Neural cell (in vitro differentiated cells): ENCODE data around the gene EZR. TPM values are rescaled to one million over a fixed set of nuclear protein-coding genes. Genes with fewer than 3 reads are reported as not detected.

Experiments used
- H2AFZ ChIP-seq: fragments of 200-600, 300-800 bp; sonication (generic), shearing (Covaris generic); 2 replicates; pipeline ENCODE4 v1.6.0; 2014; ENCODE audit warnings: low read depth, mild to moderate bottlenecking, antibody characterized with exemption, low read length, moderate library complexity
- H3F3A ChIP-seq: fragments of 200-600 bp; shearing (Covaris generic); 2 replicates; pipeline ENCODE4 v1.6.1; 2016; ENCODE audit warnings: mild to moderate bottlenecking, moderate library complexity, mixed read lengths, antibody characterized with exemption, low read length; ENCODE audit not compliant: insufficient read depth, poor library complexity, severe bottlenecking
- H3K27ac ChIP-seq: fragments of 200-600, 300-800 bp; sonication (generic), shearing (Covaris generic); 2 replicates; pipeline ENCODE4 v1.5.1; 2014; ENCODE audit warnings: mild to moderate bottlenecking, low read length, moderate library complexity
- H3K27me3 ChIP-seq: fragments of 300-800, 200-600 bp; sonication (generic), shearing (Covaris generic); 2 replicates; pipeline ENCODE4 v1.6.0; 2014; ENCODE audit warnings: mild to moderate bottlenecking, low read depth, low read length, moderate library complexity; ENCODE audit not compliant: insufficient read depth
- H3K36me3 ChIP-seq: fragments of 300-800, 200-600 bp; sonication (generic), shearing (Covaris generic); 2 replicates; pipeline ENCODE4 v1.5.1; 2014; ENCODE audit warnings: mild to moderate bottlenecking, antibody characterized with exemption, low read length, moderate library complexity; ENCODE audit not compliant: insufficient read depth
- H3K4me2 ChIP-seq: fragments of 300-800, 200-600 bp; sonication (generic), shearing (Covaris generic); 2 replicates; pipeline ENCODE4 v1.6.0; 2014; ENCODE audit warnings: mild to moderate bottlenecking, low read length
- H3K4me3 ChIP-seq: fragments of 300-800, 200-600 bp; sonication (generic), shearing (Covaris generic); 2 replicates; pipeline ENCODE4 v1.5.1; 2014; ENCODE audit warnings: mild to moderate bottlenecking, low read length, moderate library complexity
- H3K79me2 ChIP-seq: fragments of 200-600 bp; shearing (Covaris generic); replicated peaks from 2 replicates; pipeline ENCODE4 v1.6.0; 2014; ENCODE audit warnings: mild to moderate bottlenecking, low read length, moderate library complexity; ENCODE audit not compliant: insufficient read depth
- H3K9ac ChIP-seq: fragments of 300-800, 200-600 bp; sonication (generic), shearing (Covaris generic); 2 replicates; pipeline ENCODE4 v1.6.1; 2016; ENCODE audit warnings: mild to moderate bottlenecking, low read length, mixed read lengths
- H3K9me2 ChIP-seq: fragments of 200-600 bp; shearing (Covaris generic); 2 replicates; pipeline ENCODE4 v1.6.1; 2016; ENCODE audit warnings: mild to moderate bottlenecking, low read length, mixed read lengths; ENCODE audit not compliant: insufficient read depth
- H3K9me3 ChIP-seq: fragments of 200-600, 300-800 bp; sonication (generic), shearing (Covaris generic); 2 replicates; pipeline ENCODE4 v1.6.1; 2016; ENCODE audit warnings: mild to moderate bottlenecking, mixed run types, low read length, moderate library complexity, mixed read lengths
- H4K20me1 ChIP-seq: fragments of 200-600 bp; shearing (Covaris generic); 2 replicates; pipeline ENCODE4 v1.6.1; 2016; ENCODE audit warnings: mild to moderate bottlenecking, mixed run types; ENCODE audit not compliant: insufficient read depth
- EP300 ChIP-seq: fragments of 450-650 bp; conservative IDR thresholded peaks from 2 replicates; pipeline ENCODE4 v1.6.1; 2014; ENCODE audit warnings: antibody characterized with exemption, mild to moderate bottlenecking, moderate library complexity; ENCODE audit not compliant: poor library complexity, severe bottlenecking
- EZH2 ChIP-seq: fragments of 200-600, 300-800 bp; shearing (Covaris generic), sonication (generic); IDR thresholded peaks from 2 replicates; pipeline ENCODE4 v1.6.1; 2014; ENCODE audit warnings: antibody characterized with exemption, low read length, borderline replicate concordance, mild to moderate bottlenecking; ENCODE audit not compliant: insufficient read depth, poor library complexity, severe bottlenecking
- MXI1 ChIP-seq: fragments of 450-650 bp; conservative IDR thresholded peaks from 2 replicates; pipeline ENCODE4 v1.6.1; 2014; ENCODE audit warnings: antibody characterized with exemption, mild to moderate bottlenecking; ENCODE audit not compliant: poor library complexity, severe bottlenecking
- POLR2AphosphoS5 ChIP-seq: IDR thresholded peaks from 2 replicates; pipeline ENCODE4 v1.6.1; 2012
- RAD21 ChIP-seq: fragments of 450-650 bp; conservative IDR thresholded peaks from 2 replicates; pipeline ENCODE4 v1.6.1; 2014; ENCODE audit warnings: antibody characterized with exemption, mild to moderate bottlenecking, moderate library complexity
- SMC3 ChIP-seq: fragments of 450-650 bp; conservative IDR thresholded peaks from 2 replicates; pipeline ENCODE4 v1.6.1; 2014; ENCODE audit warnings: antibody characterized with exemption, mild to moderate bottlenecking, moderate library complexity; ENCODE audit not compliant: poor library complexity
- TAF1 ChIP-seq: IDR thresholded peaks from 2 replicates; pipeline ENCODE4 v1.6.1; 2012; ENCODE audit warnings: low read depth
- polyA plus RNA-seq: library from polyadenylated mRNA; depleted of rRNA; stranded (reverse); fragments of >200 nt; gene quantifications from 2 replicates; pipeline ENCODE4 v1.2.3, GENCODE V29; 2014
- TF ChIP-seq, protein P1 (sequence below): IDR thresholded peaks from 2 replicates; pipeline ENCODE4 v1.6.1; 2012; ENCODE audit warnings: borderline replicate concordance
- TF ChIP-seq, protein P2 (sequence below): fragments of 450-650 bp; IDR thresholded peaks from 2 replicates; pipeline ENCODE4 v1.5.1; 2014; ENCODE audit warnings: antibody characterized with exemption, mild to moderate bottlenecking, moderate library complexity; ENCODE audit not compliant: poor library complexity, severe bottlenecking

The EZR gene
- polyA plus RNA-seq, 1 donor from 2014 or later, result 1.6 TPM

DNA sequence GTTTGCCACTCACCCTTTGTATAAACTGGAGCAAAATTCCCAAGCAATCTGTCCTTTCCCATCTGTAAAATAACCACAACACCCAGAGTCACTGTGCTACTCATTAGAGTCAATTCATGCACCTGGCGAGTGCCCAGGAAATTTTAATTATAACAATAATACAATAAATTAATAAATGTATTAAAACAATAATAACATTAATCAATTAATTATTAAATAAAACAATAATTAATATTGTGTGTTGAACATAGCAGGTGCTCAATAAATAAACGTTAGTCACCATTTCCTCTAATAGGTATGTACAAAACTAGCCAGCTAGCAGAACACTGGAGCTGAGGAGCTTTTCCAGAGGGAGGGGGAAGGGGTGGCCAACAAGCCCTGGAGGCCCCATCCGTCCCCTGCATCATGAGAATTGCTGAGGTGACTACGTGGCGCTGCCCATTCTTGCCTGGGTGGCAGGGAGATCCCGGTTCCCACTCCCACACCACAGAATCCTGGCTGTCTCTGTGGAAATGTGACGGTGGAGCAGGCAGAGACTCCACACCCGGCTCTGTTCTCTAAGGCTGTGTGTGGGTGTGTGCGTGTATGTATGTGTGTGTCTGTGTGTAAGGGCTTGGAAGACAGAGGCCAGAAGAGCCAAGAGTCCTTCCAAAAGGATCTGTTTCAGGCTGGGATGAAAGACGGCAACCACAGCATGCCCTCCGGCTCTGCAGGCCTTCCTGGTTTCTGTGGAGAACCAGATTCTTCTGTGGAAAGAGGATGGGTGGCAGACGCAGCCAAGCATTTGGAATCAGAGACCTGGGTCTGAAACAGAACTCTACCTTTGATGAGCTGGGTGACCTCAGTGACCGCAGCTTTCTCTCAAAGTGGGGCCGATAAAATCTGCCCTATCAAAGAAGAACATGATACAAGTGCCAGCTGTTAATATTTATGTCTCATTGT, 18.8 kb upstream of the EZR start:
- no peaks in the 10 kb centered on the region for H3F3A ChIP-seq
- no peak overlapping the region for H3K9ac ChIP-seq
- H3K4me3 ChIP-seq, result no peak overlapping the region
- no peaks in the 10 kb centered on the region for H4K20me1 ChIP-seq
- H3K27ac ChIP-seq, result no peak overlapping the region
- H3K36me3 ChIP-seq, result no peaks in the 10 kb centered on the region
- TF ChIP-seq, protein P1, sequence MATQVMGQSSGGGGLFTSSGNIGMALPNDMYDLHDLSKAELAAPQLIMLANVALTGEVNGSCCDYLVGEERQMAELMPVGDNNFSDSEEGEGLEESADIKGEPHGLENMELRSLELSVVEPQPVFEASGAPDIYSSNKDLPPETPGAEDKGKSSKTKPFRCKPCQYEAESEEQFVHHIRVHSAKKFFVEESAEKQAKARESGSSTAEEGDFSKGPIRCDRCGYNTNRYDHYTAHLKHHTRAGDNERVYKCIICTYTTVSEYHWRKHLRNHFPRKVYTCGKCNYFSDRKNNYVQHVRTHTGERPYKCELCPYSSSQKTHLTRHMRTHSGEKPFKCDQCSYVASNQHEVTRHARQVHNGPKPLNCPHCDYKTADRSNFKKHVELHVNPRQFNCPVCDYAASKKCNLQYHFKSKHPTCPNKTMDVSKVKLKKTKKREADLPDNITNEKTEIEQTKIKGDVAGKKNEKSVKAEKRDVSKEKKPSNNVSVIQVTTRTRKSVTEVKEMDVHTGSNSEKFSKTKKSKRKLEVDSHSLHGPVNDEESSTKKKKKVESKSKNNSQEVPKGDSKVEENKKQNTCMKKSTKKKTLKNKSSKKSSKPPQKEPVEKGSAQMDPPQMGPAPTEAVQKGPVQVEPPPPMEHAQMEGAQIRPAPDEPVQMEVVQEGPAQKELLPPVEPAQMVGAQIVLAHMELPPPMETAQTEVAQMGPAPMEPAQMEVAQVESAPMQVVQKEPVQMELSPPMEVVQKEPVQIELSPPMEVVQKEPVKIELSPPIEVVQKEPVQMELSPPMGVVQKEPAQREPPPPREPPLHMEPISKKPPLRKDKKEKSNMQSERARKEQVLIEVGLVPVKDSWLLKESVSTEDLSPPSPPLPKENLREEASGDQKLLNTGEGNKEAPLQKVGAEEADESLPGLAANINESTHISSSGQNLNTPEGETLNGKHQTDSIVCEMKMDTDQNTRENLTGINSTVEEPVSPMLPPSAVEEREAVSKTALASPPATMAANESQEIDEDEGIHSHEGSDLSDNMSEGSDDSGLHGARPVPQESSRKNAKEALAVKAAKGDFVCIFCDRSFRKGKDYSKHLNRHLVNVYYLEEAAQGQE, result no peak
- TF ChIP-seq SMC3 (no peak), TAF1 (no peak)
- no peaks in the 10 kb centered on the region for H3K79me2 ChIP-seq
- no peaks in the 10 kb centered on the region for H3K9me2 ChIP-seq
- H3K9me3 ChIP-seq, result no peaks in the 10 kb centered on the region
- no peak overlapping the region for H2AFZ ChIP-seq
- H3K4me2 ChIP-seq, result no peak overlapping the region
- no peaks in the 10 kb centered on the region for H3K27me3 ChIP-seq

- H4K20me1 ChIP-seq, result no peaks in the 10 kb centered on the region
- no peaks in the 10 kb centered on the region for H3K9me3 ChIP-seq
- no peak overlapping the region for H3K9ac ChIP-seq
- H3K4me2 ChIP-seq, result no peak overlapping the region
- no peak for TF ChIP-seq POLR2AphosphoS5
- TF ChIP-seq, protein P1, result no peak
- TF ChIP-seq TAF1, result no peak
- no peak for TF ChIP-seq RAD21
- no peak for TF ChIP-seq EP300
- TF ChIP-seq MXI1, result no peak
- no peak for TF ChIP-seq EZH2
- TF ChIP-seq, protein P2, sequence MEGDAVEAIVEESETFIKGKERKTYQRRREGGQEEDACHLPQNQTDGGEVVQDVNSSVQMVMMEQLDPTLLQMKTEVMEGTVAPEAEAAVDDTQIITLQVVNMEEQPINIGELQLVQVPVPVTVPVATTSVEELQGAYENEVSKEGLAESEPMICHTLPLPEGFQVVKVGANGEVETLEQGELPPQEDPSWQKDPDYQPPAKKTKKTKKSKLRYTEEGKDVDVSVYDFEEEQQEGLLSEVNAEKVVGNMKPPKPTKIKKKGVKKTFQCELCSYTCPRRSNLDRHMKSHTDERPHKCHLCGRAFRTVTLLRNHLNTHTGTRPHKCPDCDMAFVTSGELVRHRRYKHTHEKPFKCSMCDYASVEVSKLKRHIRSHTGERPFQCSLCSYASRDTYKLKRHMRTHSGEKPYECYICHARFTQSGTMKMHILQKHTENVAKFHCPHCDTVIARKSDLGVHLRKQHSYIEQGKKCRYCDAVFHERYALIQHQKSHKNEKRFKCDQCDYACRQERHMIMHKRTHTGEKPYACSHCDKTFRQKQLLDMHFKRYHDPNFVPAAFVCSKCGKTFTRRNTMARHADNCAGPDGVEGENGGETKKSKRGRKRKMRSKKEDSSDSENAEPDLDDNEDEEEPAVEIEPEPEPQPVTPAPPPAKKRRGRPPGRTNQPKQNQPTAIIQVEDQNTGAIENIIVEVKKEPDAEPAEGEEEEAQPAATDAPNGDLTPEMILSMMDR, result no peak
- no peak for TF ChIP-seq SMC3
- no peaks in the 10 kb centered on the region for H3F3A ChIP-seq
- no peak overlapping the region for H2AFZ ChIP-seq
- no peak overlapping the region for H3K4me3 ChIP-seq
- no peaks in the 10 kb centered on the region for H3K36me3 ChIP-seq
- H3K79me2 ChIP-seq, result no peaks in the 10 kb centered on the region
- H3K27ac ChIP-seq, result no peak overlapping the region
- H3K27me3 ChIP-seq, result no peaks in the 10 kb centered on the region
- no peaks in the 10 kb centered on the region for H3K9me2 ChIP-seq
Observed at GRCh38 chr6:158836625-158837311, 17.6 kb upstream of the EZR start.
